NCI-H128 (cell line): ENCODE results near the gene BRME1.

Experiments
- DNase-seq: peaks from one replicate; lab custom pipeline; 2025; ENCODE audit not compliant: unreplicated experiment; lab: John Stamatoyannopoulos, UW

BRME1 gene

DNA sequence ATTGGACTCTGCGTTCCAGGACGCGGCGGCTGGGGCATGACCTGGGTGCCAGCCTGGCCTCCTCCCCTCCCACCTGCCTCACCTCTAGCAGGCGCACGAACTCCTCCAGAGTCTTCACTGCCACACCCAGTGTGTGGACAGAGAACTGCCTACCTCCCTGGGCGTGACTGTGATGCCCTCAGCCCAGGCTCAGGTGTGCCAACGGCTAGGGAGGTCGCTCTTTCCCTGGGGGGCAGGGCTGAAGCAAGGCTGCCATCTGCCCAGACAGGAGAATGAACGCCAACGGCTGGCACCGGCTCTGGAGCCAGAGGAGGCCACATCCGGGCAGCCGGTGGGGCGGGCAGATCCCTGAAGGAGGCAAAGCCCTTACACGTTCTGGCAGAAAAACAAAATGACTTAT is 17.6 kb downstream of the BRME1 start:
- DNase-seq: no peak

DNA sequence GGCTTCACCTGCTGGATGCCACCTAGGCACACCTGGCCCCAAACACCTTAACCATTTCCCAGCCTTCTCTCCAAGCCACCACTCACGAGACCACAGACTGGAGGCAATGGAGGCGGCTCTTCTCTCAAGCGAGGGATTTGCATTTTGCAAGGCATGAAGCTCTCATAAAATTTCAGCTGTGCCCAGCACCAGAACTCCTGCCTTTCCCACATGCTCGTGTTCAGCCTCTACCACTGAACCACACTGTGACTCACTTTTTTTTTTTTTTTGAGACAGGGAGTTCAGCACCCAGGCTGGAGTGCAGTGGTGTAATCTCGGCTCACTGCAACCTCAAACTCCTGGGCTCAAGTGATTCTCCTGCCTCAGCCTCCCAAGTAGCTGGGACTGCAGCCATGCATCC is 18.4 kb downstream of the BRME1 start:
- DNase-seq: no peak

- DNase-seq: no peak
These were observed 18.9 kb downstream of the BRME1 start for GRCh38 chr19:13887018-13887436.

DNA sequence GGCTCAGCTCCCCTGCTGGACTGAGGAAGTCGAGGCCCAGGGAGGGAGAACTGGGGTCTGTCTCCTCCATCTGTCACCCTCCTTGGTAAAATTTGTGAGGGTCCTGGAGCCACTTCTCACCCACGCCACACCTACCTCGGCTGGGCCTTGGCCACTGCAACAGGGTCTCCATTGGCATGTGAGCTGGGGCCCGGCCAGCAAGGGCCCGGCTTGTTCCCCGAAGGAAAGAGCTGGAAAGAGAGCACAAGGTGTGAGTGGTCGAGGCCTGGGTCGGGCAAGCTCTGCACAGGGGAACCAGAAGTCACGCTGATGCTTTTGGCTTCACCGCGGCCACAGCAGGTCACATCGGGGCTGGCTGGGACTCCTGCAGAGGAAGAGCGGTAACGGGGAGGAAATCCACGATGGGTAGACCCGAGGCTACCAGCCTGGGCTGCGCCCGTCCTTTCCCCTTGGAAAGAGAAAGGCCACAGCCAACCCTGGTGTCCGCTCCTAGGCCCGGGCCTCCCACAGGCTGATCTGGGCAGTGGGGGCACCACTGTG is 20.0 kb downstream of the BRME1 start:
- no peak for DNase-seq

GRCh38 chr19:13884726-13885591 is 21.0 kb downstream of the BRME1 start:
- DNase-seq: no peak

DNA sequence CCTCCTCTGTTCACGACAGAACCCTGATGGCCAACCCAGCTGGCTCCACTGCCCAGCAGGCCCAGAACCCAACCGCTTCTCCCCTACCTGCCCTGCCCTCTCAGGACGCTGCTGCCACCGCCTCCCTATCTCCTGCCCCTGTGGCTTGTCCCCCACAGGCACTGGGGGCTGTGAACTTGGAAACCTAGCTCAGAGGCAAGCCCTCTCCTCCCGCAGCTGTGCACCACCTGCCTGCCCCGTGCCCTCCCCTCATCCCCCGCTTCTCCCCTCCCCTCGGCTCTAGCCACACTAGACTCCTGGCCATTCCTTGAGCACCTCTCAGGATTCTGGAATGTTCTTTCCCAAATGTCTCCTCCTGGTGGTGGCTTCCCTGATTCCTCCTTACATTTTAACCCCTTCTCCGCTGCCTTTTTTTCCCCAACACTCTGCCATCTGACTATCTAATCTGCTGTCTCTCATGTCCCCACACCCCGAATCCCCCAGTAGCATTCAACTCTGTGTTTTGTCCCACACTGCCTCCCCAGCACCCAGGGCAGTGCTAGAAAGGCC is 22.3 kb downstream of the BRME1 start:
- DNase-seq: no peak

DNA sequence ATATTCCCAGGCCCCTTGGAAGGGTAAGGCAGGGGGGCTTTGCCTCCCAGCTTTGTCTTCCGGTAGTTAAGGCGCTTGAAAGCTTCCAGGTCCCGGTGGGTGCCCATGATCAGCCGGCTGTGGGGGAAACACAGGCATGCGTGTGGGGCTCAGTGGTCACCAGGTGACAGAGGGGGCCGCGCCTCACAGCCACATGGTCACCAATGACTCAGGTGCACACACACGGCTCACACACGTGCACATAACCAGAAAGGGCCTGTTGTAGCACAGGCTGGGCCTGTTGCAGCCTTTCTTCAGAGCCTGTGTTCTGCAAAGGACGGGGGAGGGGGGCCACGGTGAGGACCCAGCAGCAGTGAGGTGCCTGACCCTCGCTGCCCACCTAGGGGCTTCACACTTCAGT is 23.1 kb downstream of the BRME1 start:
- DNase-seq: no peak

DNA sequence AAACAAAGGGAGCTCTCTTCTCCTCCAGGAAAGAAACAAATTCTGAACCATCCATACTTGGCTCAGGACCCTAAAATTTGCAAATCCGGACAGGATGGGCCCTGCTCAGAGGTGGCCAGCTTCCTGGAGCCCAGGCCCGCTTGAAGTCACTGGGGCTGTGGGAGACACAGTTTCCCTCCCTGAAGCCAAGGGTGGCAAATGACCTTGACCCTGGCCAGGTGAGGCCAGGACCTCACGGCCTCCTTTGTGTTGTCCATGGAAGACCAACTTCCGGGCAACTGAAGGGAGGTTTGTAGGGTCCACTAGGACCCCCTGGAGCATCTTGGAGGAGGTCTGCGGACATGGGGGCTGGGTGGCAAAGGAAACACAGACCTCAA is 23.5 kb downstream of the BRME1 start:
- DNase-seq: no peak

- DNase-seq: no peak
These were observed 24.1 kb downstream of the BRME1 start for GRCh38 chr19:13881692-13882418.

- no peak for DNase-seq
These were observed 24.6 kb downstream of the BRME1 start for GRCh38 chr19:13881251-13881691.

GRCh38 chr19:13880059-13881043 is 25.6 kb downstream of the BRME1 start:
- peak; percentile 88 for DNase-seq

DNA sequence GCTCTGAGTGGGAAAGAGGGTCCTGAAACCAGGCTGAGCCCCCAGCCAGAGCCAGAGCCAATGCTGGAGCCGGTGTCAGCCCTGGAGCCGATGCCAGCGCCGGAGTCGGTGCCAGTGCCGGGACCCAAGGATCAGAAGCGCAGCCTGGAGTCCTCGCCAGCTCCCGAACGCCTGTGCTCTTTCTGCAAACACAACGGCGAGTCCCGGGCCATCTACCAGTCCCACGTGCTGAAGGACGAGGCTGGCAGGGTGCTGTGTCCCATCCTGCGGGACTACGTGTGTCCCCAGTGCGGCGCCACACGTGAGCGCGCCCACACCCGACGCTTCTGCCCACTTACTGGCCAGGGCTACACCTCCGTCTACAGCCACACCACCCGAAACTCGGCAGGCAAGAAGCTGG is 28.6 kb downstream of the BRME1 start:
- no peak for DNase-seq

GRCh38 chr19:13876834-13877233 is 29.1 kb downstream of the BRME1 start, which contains the start of gene NANOS3:
TSS of gene NANOS3 (plus strand) at chr19:13877134. CDS start at chr19:13877249, 115 bp downstream.
- no peak for DNase-seq

DNA sequence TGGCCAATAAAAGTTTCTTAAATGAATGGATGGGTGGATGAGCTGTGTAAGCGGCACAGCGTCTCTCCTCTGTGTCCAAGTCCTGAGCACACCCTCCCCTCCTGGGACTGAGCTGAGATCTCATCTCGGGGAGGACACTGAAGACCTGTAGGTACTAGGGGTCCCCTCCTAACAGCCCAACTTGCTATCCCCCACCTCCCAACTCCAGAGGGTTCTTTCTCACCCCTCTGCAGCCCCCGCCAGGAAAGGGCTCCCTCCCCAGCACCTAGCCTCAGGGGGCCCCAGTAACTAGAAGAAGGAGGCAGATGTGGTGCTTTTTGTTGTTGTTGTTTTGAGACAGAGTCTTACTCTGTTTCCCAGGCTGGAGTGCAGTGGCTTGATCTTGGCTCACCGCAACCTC is 30.1 kb downstream of the BRME1 start:
- DNase-seq: no peak

DNA sequence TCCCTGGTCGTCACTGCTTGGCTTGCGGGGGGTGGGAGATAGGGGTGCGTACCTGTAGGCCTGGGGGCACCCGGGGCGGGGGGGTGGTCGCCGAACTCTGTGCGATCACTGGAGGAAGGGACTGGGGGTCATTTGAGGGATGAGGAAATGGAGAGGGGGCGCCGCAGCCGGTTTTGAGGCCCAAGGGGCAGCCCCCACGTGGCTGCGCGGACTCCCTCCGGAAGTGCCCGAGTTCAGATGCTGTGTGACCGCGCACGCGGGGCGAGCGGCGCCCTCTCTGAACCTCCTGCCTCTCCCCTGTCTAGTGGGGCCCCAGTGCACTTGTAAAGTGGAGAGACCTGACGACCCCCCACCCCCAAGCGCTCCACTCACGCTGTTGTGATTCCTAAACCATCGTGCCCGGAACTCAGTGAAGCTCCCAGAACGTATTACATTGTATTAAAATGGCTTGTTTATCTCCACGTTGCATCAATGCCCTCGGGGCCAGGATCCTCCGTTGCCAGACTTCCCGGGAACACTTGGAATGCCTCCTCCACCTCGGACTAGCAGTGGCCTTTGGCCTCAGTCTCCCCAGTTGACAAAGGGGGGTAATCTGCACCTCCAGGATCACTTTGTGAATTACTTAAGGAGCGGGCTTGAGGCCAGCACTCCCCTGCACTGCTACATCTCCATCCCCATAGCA is 31.9 kb downstream of the BRME1 start:
- DNase-seq: no peak

DNA sequence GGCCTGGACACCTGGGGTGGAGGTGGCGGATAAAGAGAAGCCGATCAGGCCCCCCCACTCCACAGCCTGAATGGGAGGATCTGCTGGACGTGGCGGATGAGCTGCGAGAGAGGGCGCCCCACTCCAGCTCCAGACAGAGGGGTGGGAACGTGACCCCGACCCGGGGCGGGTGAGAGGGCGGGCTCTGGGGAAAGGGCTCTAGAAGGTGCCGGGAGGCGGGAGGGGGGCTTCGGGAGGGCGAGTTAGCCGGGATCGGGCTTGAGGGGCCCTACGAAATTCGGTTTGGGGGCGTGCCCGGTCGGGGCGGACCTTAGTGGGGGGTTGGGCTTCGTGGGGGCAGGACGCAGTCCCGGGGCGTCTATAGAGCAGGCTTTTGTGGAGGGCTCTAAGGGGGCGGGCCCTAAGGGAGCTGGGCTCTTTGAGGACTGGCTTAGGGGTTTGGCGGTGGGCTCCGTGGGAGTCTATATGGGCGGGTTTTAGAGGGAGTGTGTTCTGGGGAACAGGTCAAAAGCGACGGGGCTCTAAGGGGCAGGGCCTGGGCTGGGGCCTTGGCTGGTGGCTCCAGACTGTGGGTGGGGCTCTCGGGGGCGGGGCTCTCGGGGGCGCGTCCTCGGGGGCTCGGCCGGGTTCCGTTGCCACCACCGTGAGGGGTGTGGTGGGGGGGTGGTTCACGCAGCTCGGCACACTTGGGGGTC is 33.1 kb downstream of the BRME1 start:
- DNase-seq: no peak

DNA sequence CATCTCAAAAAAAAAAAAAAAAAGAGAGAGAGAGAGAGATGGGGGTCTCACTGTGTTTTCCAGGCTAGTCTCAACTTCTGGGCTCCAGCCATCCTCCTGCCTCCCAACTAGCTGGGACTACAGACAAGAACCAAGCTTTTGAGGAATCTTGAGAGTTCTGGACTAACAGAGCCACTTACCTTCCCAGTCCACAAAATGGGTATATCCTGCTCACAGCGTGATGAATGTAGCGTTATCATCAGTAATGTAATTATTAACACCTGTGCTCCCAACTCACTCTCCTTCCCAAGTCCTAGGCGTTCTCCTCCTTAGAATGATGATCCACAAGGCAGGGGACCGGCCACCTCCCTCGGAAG is 33.6 kb downstream of the BRME1 start:
- DNase-seq: no peak

DNA sequence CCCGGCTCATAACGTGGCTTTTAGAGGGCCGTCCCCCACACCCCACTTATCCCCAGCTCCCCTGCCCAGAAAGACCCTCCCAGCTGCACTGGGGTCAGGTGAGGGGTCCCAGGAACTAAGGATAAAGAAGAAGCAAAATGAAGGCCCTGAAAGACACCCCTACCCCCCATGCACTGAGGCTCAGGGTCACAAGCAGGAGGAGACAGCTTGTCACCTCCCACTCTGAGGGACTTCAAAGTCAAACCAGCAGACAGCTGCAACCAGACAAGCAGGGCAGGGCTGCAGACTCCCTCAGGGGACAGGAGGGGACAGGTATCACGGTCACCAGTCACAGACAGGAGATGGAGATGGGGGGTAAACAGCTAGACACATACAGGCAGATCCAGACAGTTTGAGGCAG is 35.0 kb downstream of the BRME1 start:
- DNase-seq: no peak

DNA sequence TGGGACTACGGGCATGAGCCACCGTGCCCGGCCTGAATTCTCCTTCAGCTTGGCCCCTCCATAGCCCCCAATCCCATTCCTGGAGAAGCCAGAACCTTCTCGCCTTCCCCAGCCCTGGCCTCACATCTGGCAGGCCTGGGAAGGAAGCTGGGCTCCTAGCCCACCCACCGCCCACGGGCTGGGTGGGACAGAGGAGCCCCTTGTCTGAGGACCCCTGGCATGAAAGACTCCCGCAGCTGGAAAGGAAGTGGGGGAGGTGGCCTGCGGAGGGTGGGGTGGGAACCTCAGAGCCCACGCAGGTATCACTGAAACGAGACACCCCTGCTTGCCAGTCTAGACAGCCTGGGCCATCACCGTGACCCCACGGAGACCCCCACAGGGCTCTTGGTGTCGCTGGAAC is 36.6 kb downstream of the BRME1 start:
- no peak for DNase-seq
